Stimulated activated CD4-positive, alpha-beta T cell treated with anti-CD3 and anti-CD28 coated beads, Interleukin-12 subunit alpha, Interleukin-12 subunit beta, amount 100 ng/mL, for 24 hours (primary cell): ENCODE measurements around the gene ZNF19.
A peak's percentile ranks its signal among the peaks of the same experiment; 100 is the strongest.

Source experiments
- DNase-seq, 2 experiments: peaks; one replicate each; pipeline ENCODE4 v3.0.0-alpha.2; 2020; ENCODE audit warnings: low read depth in 2 of 2

ZNF19 gene

GRCh38 chr16:71441348-71442050 is 47.6 kb downstream of the ZNF19 start:
- peak in 1 of 2 experiments; percentile 14 for DNase-seq

DNA sequence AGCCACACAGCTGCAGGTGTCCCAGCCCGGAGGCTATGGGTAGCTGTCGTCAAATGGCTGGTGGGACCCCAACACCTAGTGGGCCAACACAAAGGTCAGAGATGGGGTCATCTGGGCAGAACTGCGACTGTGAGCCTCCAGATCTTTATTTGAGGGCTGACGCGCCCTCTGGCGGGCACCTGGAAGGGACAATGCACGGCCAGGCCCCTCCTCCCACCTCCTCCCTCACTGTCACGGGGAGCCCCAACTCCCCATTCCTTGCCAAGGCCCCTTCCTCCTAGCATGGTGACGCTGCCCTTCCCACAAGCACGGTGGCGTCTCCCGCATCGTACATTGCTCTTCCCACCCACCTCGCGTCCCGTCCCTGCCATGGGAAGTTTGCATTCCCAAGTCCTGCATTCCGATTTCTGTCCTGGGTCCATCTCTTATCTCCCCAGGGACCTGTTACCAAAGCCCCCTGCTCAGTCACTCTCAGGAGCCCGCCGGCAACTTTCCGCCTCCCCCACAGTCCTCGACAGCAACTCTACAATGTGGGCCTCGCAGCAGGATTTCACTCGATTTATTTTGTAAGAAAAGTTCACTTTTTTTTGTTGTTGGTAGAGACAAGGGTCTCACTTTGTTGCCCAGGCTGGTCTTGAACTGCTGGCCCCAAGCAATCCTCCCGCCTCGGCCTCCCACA is 48.3 kb downstream of the ZNF19 start:
- DNase-seq, result peak in 1 of 2 experiments; percentile 11

DNA sequence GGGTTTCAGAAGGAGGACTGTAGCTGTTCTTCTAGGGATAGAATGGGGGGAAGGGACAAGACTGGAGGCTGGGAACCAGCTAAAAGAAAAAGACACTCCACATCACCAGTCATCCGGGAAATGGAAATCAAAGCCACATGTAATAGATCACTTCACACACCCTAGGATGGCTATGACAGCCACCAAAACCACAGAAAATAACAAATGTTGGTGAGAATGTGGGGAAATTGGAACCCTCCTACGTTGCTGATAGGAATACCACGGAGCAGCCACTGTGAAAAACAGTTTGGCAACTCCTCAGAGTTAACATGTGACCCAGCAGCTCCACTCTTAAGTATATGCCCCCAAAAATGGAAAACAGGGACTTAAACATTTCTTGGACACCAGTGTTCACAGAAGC is 49.6 kb downstream of the ZNF19 start:
- no peak for DNase-seq

DNA sequence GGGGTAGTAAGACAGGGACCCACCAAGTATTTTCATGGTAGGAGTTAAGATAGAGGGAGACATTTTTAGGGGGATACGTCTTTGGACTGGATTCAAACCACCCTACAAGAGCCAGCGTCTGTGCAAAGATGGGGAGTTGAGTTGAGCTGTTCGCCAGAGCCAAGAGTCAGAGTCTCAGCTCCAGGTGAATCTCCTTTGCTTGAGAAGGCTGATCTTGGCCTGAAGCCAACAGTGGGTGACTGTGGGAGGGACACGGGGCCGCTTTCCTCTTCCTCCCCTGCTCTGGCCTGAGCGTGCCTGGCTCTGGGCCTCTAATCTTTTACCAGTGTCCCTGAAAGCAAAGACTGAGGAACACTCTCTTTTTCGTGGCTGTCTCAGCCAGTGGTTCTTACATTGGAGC is 52.7 kb downstream of the ZNF19 start:
- DNase-seq, result no peak

GRCh38 chr16:71432906-71433305 is 56.2 kb downstream of the ZNF19 start:
- no peak for DNase-seq

DNA sequence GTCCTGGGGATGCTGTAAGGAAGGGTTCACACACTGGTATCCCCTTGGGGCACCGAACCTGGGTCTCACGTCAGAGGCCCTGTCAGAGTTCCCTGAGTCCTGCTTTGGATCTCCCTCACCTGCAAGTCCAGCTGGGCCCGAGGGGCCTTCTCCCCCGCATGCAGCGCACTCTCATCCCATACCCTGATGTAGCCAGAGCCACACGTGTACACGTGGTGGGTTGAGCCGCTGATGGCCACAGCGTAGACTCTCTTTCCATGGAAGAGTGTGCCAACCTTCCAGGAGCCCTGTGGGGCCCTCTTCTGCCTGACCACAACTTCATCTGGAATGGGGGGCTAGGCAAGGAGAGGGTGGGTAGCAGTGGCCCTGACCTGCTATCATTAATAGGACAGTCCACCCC is 57.1 kb downstream of the ZNF19 start:
- DNase-seq, result no peak

DNA sequence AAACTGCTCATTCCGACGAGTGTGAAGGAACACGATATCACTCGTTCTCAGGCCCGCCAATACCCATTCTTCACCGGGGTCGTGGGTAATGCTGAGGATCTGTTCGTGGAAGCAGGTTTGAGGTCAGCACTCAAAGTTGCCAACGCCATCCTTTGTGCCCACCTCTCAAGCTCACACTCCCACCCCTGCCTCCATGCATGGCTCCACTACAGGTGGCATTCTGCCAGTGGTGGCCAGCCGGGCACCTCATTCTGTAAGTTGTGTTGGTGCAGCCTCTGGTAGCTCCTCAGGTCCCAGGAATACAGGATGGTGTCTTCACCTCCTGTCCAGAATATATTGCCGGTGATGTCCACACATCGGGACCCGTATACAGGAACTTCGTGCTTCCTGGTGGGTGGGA is 57.9 kb downstream of the ZNF19 start:
- no peak for DNase-seq

- DNase-seq, result no peak
Observed at GRCh38 chr16:71430744-71431143, 58.4 kb downstream of the ZNF19 start.

DNA sequence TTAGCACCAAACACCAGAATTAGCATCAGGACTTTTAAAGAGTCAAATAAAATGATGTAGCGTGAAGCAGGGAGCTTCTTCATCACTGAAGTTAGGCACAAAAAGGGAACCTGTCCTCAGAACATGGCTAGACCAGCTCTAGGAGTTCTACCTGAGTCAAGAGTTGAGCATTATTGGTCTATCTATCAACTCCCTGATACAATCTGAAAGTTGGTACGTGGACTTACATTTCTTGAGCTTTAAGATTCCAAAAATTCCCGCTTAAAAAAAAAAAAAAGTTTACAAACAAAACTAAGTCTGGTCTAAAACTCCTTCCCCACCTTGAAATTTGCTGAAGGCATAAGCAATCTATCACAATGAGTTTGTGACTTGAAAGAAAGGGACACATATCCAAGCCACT is 59.5 kb downstream of the ZNF19 start:
- no peak for DNase-seq

- DNase-seq, result no peak
Observed at GRCh38 chr16:71428883-71429282, 60.2 kb downstream of the ZNF19 start.

DNA sequence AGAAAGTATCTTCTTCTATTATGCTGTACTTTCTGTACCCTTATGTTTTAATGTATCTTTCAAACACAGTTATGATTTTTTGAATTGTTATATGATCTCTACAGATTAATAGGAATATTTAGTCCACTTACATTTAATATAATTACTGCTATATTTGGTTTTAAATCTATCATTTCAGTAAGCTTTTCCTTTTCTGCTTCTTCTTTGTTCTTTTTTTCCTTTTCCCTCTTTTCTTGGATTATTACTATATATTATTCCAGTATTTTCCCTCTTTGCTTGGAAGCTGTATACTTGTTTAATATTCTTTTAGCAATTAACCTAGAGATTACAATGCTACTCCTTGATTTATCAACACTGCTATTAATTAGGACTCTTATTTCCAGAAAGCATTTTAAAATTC is 60.7 kb downstream of the ZNF19 start:
- DNase-seq, result no peak

DNA sequence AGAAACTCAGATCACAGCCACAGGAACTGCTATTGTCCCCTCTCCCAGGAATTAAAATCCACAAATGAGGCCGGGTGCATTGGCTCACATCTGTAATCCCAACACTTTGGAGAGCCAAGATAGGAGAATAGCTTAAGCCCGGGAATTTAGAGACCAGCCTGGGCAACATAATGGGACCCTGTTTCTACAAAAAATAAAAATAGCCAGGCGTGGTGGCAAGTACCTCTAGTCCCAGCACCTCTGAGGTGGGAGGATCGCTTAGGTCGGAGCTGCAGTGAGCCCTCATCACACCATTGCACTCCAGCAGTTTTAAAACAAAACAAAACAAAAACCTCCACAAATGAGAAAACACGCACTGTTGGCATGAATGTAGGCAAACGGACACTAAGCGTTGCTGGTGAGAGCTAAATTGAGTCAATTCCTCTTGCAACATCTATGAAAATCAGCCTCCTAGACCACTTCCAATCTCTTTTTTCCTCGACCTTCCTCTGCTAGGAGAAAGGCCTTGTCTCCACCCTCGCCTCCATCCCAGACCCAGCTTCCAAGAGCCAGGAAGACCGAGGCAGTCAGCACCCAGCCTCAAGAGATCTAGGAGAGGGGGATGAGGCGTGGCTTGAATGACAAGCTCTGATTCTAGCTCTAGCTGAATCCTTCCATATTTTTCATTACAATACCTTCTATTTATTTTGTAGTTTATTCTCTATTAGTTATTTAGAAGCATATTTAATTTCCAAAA is 62.1 kb downstream of the ZNF19 start:
- no peak for DNase-seq

GRCh38 chr16:71426069-71426879 is 62.9 kb downstream of the ZNF19 start:
- peak in 1 of 2 experiments; percentile 34 for DNase-seq

DNA sequence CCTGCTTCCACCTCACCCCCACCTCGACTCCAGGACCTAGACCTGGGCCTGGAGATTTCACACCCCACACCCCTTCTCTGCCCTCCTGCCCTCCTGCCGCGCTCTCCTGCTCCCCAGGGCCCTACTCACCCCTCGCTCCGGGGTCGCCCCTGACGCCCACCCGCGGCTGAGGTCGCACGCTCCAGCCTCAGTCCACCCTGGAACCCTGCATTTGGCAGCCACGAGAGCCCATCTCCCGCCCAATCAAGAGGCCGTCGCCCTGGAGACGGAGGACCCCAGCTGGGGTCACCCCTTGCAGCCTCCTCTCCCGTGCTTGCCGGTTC is 63.4 kb downstream of the ZNF19 start:
- no peak for DNase-seq

DNA sequence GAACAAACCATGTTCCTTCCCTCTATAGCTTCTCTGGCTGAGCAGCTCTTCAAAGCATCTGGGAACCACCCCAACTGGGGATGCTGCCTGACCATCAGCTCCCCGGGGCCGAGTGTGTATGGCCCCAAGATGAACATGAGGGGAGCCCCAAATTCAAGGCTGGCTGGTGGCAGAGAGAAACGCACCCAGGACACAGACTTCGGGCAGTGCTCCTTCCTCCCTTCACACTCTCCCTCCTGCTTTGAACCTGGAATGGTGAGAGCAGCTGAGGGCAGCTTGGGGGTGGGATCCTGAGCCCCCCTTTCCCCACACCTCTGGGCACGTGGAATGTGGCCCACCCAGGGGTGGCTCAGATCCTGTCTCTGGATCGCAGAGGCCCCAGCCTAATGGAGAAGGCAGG is 64.5 kb downstream of the ZNF19 start:
- no peak for DNase-seq

GRCh38 chr16:71423865-71424264 is 65.3 kb downstream of the ZNF19 start:
- no peak for DNase-seq
